ENCODE data around the gene CD80.

DNA sequence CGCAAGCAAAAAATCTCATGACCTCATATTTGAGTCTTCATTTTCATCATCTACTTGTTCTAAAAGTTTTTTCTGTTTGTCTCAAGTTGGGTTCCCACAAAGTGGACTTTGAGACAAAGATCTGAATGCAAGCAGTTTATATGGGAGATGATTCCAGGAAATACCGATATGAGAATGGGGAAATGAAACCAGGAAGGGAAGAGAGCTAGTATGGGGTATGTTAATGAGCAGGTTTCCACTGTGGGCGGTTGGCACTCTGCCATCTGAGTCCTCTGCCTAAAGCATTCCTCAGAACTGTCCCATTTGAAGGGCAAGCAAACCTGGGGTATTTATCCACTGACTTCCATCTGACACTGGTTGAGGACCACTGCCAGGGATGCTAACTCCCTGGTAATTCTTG, 28.7 kb upstream of the CD80 start:
- TF ChIP-seq, protein P1, sequence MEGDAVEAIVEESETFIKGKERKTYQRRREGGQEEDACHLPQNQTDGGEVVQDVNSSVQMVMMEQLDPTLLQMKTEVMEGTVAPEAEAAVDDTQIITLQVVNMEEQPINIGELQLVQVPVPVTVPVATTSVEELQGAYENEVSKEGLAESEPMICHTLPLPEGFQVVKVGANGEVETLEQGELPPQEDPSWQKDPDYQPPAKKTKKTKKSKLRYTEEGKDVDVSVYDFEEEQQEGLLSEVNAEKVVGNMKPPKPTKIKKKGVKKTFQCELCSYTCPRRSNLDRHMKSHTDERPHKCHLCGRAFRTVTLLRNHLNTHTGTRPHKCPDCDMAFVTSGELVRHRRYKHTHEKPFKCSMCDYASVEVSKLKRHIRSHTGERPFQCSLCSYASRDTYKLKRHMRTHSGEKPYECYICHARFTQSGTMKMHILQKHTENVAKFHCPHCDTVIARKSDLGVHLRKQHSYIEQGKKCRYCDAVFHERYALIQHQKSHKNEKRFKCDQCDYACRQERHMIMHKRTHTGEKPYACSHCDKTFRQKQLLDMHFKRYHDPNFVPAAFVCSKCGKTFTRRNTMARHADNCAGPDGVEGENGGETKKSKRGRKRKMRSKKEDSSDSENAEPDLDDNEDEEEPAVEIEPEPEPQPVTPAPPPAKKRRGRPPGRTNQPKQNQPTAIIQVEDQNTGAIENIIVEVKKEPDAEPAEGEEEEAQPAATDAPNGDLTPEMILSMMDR (optimal IDR thresholded peaks at IDR 0.05 in 1 of 3, IDR thresholded peaks at IDR 0.05 in 1 of 3, conservative IDR thresholded peaks at IDR 0.05 in 1 of 3; ENCODE audit: extremely low read depth in 1 of 3, insufficient read depth in 2 of 3, low read length in 3 of 3): no peak
- TF ChIP-seq EZH2 (IDR thresholded peaks at IDR 0.05; ENCODE audit: low read length): no peak
